Left lung (tissue), 10 donors: Measurements from ENCODE around the gene GPC6. TPM values are rescaled to one million over a fixed set of nuclear protein-coding genes. Genes with fewer than 3 reads are reported as not detected.

Experiments
- ATAC-seq: fragments of 200-7000 bp; cut with Tn5 transposase; one replicate; pipeline ENCODE4 v1.9.1; 2020; ENCODE audit warnings: moderate library complexity
- DNase-seq, 4 donors: peaks; one replicate each; pipeline ENCODE4 v3.0.0-alpha.2; 2013 to 2020
- H3K27ac ChIP-seq, 2 donors: fragments of 200-600 bp; sonication (generic) in 1 of 2; one replicate each; pipeline versions ENCODE4 v1.5.0 to v1.8.0; 2020 to 2021
- H3K27me3 ChIP-seq, 2 donors: fragments of 200-600 bp; sonication (generic) in 1 of 2; one replicate each; pipeline versions ENCODE4 v1.5.0 to v1.8.0; 2020 to 2021
- H3K36me3 ChIP-seq, 2 donors: fragments of 200-600 bp; sonication (generic) in 1 of 2; one replicate each; pipeline versions ENCODE4 v1.5.0 to v1.8.0; 2020 to 2021
- H3K4me1 ChIP-seq, 2 donors: fragments of 200-600 bp; one replicate each; pipeline ENCODE4 v1.8.0; 2021
- H3K4me3 ChIP-seq, 2 donors: fragments of 200-600 bp; sonication (generic) in 1 of 2; one replicate each; pipeline versions ENCODE4 v1.5.0 to v1.8.0; 2020 to 2021; ENCODE audit warnings: mild to moderate bottlenecking in 1 of 2
- H3K9me3 ChIP-seq, 2 donors: fragments of 200-600 bp; sonication (generic) in 1 of 2; one replicate each; pipeline versions ENCODE4 v1.5.0 to v1.8.0; 2020 to 2021
- intact Hi-C, 2 donors: fragments of 100-400 bp; cut with DNase I; formaldehyde crosslinking; loops; one replicate each; pipeline versions ENCODE4 v1.11.2 to v1.14.2; 2022
- polyA plus RNA-seq, 6 donors: library from polyadenylated mRNA; unstranded; fragments of 120-200 nt; gene quantifications; one replicate each; pipeline ENCODE4 v1.2.1, GENCODE V29; 2013; ENCODE audit not compliant: insufficient read length in 6 of 6
- total RNA-seq, 2 donors: library from RNA; stranded (reverse); fragmentation: NEBNext Ultra II Directional; extraction: Animal tissue kit (Norgen Biotek cat#: 25700); gene quantifications; one replicate each; pipeline ENCODE4 v1.2.1, GENCODE V29; 2021
- TF ChIP-seq, protein P1 (sequence below), 2 donors: fragments of 200-600 bp; sonication (generic) in 1 of 2; IDR thresholded peaks; one replicate each; pipeline versions ENCODE4 v1.5.0 to v1.8.0; 2021; ENCODE audit warnings: antibody characterized with exemption in 2 of 2
- donor health status: DM: no; HTN: yes; CAD: no.
- donor health status: DM: no; HTN: no; CAD: no.

Gene GPC6
- total and polyA plus RNA-seq, 8 donors, result 9.6 to 25.8 (median 21.1) TPM

DNA sequence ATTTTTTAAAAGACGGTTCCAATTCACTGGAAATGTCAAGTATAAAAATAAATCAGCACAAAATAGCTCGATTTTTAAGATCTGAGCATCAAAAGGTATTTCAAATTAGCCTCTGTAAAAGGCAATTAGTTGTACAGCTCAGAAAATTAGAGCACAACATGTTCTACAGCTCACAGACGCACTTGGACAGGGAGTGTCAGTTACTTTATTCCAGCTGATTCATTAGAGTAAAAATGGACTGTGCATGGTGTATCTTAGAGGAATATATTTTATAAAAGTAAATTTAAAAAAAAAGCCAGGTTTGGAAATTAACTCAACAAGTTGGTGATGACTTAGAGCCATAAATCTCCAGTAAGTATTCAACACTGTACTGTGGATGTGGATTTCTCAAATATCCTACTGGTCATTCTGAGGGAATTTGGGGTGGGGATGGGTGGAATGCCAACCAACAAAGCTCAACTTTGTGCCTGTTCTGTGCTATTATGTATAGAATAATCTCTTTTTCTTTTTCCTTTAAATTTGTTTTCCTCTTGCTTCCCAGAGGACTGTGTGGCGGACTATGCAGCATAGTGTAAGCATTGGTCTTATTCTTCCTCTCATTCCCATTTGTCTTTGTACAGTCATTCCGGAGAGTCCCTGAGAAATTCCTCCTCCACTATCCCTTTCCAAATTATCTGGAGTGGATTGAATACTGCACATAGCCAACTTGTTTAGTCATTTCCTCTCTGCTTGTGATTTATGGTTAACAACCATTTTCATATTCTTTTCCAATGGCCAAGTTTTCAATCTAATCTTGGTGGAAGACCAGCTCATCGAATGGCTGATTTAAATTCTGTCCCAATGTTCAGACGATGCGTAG, 1083.6 kb downstream of the GPC6 start:
- ATAC-seq (peak; percentile 62), DNase-seq (no peak)
- Histone ChIP-seq H3K4me1 (no peaks in the 10 kb centered on the region), H3K27ac (no peak overlapping the region), H3K4me3 (no peak overlapping the region), H3K36me3 (no peaks in the 10 kb centered on the region), H3K9me3 (no peaks in the 10 kb centered on the region), H3K27me3 (no peaks in the 10 kb centered on the region)
- intact Hi-C loops, result no loop called here
- TF ChIP-seq, protein P1, sequence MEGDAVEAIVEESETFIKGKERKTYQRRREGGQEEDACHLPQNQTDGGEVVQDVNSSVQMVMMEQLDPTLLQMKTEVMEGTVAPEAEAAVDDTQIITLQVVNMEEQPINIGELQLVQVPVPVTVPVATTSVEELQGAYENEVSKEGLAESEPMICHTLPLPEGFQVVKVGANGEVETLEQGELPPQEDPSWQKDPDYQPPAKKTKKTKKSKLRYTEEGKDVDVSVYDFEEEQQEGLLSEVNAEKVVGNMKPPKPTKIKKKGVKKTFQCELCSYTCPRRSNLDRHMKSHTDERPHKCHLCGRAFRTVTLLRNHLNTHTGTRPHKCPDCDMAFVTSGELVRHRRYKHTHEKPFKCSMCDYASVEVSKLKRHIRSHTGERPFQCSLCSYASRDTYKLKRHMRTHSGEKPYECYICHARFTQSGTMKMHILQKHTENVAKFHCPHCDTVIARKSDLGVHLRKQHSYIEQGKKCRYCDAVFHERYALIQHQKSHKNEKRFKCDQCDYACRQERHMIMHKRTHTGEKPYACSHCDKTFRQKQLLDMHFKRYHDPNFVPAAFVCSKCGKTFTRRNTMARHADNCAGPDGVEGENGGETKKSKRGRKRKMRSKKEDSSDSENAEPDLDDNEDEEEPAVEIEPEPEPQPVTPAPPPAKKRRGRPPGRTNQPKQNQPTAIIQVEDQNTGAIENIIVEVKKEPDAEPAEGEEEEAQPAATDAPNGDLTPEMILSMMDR (IDR thresholded peaks at IDR 0.05), result no peak

DNA sequence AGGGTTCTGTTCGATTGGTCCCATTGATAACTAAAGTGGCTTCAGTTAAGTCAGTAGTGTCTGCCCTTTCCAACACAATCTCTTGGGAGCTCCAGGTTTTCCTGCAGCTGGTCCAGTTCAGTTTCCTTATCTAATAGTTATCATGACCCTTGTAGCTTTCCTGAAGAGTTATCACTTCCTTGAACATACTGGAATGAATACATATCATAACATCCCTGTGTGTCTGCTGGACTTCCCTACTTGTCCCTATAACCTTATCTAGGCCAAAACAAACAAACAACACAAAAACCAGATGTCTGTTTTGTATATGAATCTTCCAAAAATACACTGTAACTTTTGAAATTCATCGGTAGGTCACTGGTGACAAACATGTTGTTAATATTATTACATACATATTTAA, 1085.3 kb downstream of the GPC6 start:
- TF ChIP-seq, protein P1 (IDR thresholded peaks at IDR 0.05), result no peak
- Histone ChIP-seq H3K27me3 (no peaks in the 10 kb centered on the region), H3K36me3 (no peaks in the 10 kb centered on the region), H3K4me1 (no peaks in the 10 kb centered on the region), H3K27ac (no peak overlapping the region), H3K4me3 (no peak overlapping the region), H3K9me3 (no peaks in the 10 kb centered on the region)
- DNase-seq, result no peak
- no peak for ATAC-seq
- intact Hi-C loops, result no loop called here

DNA sequence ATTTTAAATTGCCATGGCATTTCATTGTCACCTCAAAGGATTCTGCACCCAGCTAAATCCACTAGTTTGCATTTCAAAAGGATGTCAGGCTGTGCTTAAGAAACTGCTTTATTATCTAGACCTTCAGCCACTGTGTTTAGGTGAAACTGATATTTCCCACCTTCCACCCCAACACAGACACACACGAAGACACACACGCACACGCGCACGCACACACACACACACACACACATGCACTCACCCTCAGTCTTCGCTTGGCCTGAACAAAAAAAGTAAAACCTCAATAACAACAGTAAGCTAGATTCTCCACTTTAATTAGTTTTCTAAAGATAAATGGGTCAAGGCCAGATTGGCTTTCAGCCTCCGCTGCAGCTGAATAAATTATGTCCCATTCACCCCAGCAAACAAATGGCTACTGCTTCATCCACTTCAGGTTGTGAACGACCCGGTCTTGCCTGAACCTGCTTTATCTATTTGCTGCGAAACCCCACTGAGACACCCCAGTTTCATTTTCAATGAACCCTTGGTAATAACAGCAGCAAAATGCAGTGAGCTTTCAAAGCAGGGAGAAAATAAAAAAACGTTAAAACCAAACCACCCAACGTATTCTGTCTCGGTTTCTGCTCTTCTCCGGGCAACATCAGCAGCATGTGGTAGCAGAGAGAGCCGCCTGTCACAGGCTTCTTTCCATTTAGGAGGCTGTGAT, 1086.1 kb downstream of the GPC6 start:
- Histone ChIP-seq H3K27ac (no peak overlapping the region), H3K27me3 (no peaks in the 10 kb centered on the region), H3K4me1 (no peaks in the 10 kb centered on the region), H3K9me3 (no peaks in the 10 kb centered on the region), H3K36me3 (no peaks in the 10 kb centered on the region), H3K4me3 (no peak overlapping the region)
- DNase-seq (peak in 1 of 4 donors; percentile 23), ATAC-seq (no peak)
- TF ChIP-seq, protein P1 (IDR thresholded peaks at IDR 0.05), result no peak
- intact Hi-C loops, result no loop called here

DNA sequence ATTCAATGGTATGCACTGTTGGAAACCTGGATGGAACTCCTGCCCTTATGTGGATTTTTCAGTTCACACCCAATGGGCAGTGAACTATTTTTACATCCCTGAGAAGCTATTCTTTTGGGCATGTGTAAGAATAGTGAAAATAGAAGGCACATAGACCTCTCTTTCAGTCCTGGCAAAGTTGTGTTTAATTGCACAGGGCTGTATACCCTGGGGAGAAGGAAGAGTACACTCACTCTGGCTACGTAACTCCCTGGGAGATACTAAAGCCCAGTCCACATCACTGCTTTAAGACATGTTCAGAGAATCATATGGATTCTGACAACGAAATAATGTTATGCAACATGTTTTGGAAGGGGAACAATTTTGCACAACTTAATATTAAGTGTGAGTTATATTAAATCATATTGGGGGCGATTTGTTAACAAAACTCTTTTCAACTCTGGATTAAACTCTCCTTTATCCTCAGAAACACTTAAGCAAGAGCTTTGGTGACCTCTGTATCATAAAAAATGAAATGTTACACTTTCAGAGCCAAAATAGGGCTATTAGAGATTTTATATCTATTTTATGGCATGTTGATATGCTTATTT, 1086.8 kb downstream of the GPC6 start:
- Histone ChIP-seq H3K9me3 (no peaks in the 10 kb centered on the region), H3K4me3 (no peak overlapping the region), H3K27me3 (no peaks in the 10 kb centered on the region), H3K36me3 (no peaks in the 10 kb centered on the region), H3K27ac (no peak overlapping the region), H3K4me1 (no peaks in the 10 kb centered on the region)
- peak in 2 of 4 donors; percentile 76 for DNase-seq
- ATAC-seq, result no peak
- TF ChIP-seq, protein P1 (IDR thresholded peaks at IDR 0.05), result no peak
- intact Hi-C loops, result no loop called here

DNA sequence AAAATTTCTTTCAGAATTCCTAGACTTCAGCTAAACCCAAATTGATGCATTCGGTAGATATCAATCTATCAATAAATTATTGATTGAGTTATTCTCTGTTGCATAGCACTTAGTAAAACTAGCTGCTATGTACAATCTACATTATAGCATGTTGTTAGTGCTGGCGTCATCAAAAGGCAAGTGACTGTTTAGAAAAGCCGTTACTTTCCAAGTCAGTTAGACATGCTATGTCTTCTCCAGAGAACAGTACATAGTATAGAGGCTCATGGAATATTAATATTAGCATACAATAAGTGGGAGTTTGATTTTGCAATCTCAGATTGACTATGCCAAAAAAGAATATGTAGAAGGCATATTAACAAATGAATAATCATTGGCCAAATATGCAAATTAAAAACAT, 1087.3 kb downstream of the GPC6 start:
- intact Hi-C loops, result no loop called here
- H3K27ac ChIP-seq, result no peak overlapping the region
- TF ChIP-seq, protein P1 (IDR thresholded peaks at IDR 0.05), result no peak
- DNase-seq (peak in 2 of 4 donors; percentile 63 to 66), ATAC-seq (no peak)
- no peaks in the 10 kb centered on the region for H3K4me1 ChIP-seq
- H3K9me3 ChIP-seq, result no peaks in the 10 kb centered on the region
- no peak overlapping the region for H3K4me3 ChIP-seq
- H3K36me3 ChIP-seq, result no peaks in the 10 kb centered on the region
- no peaks in the 10 kb centered on the region for H3K27me3 ChIP-seq
